CD4-positive, alpha-beta T cell (primary cell): ENCODE measurements around the gene DCLK1. TPM values are rescaled to one million over a fixed set of nuclear protein-coding genes. Genes with fewer than 3 reads are reported as not detected.

Experiments used
- ATAC-seq: fragments of 200-7000 bp; cut with Tn5 transposase; one replicate; pipeline ENCODE4 v1.10.0; 2022; ENCODE audit warnings: mild to moderate bottlenecking; ENCODE audit not compliant: poor library complexity
- CTCF ChIA-PET: fragments of 350-600 bp; sonication (Branson Sonifier 250); formaldehyde crosslinking; loops from one replicate; lab custom pipeline; 2021; ENCODE audit warnings: antibody characterized with exemption, inconsistent platforms; lab: Charles Lee
- POLR2A ChIA-PET: fragments of 350-600 bp; sonication (Branson Sonifier 250); formaldehyde crosslinking; loops from one replicate; lab custom pipeline; 2021; ENCODE audit warnings: antibody characterized with exemption, inconsistent platforms; lab: Charles Lee
- DNase-seq, 14 experiments: peaks; one replicate each; pipeline ENCODE4 v3.0.0-alpha.2; 2013 to 2020; ENCODE audit warnings: mixed read lengths in 2 of 14
- H3K27ac ChIP-seq, 2 donors: one replicate each; pipeline versions ENCODE4 v1.5.1 to v1.7.0; 2013; ENCODE audit warnings: low read length in 2 of 2, low read depth in 1 of 2, mild to moderate bottlenecking in 1 of 2
- H3K27me3 ChIP-seq, 2 experiments: 1 replicate in 1 of 2; 2 replicates in 1 of 2; pipeline versions ENCODE4 v1.6.1 to v1.7.0; 2013; ENCODE audit warnings: low read length in 2 of 2, control low read depth in 1 of 2, mild to moderate bottlenecking in 1 of 2, moderate library complexity in 1 of 2; ENCODE audit not compliant: insufficient read depth in 2 of 2, control insufficient read depth in 1 of 2
- H3K36me3 ChIP-seq: one replicate; pipeline ENCODE4 v1.6.1; 2013; ENCODE audit warnings: low read length, control low read depth; ENCODE audit not compliant: insufficient read depth
- H3K4me1 ChIP-seq: one replicate; pipeline ENCODE4 v1.6.1; 2013; ENCODE audit warnings: low read length, control low read depth; ENCODE audit not compliant: insufficient read depth
- H3K4me3 ChIP-seq: one replicate; pipeline ENCODE4 v1.5.1; 2013; ENCODE audit warnings: mild to moderate bottlenecking, low read length, moderate library complexity
- H3K9me3 ChIP-seq, 2 experiments: 1 replicate in 1 of 2; 2 replicates in 1 of 2; pipeline versions ENCODE4 v1.6.1 to v1.7.0; 2013; ENCODE audit warnings: low read length in 2 of 2, mild to moderate bottlenecking in 2 of 2, control low read depth in 1 of 2, moderate library complexity in 1 of 2; ENCODE audit not compliant: control insufficient read depth in 1 of 2, insufficient read depth in 1 of 2
- H3K27ac Mint-ChIP-seq: one replicate; pipeline ENCODE4 v1.8.0; 2020; ENCODE audit warnings: mixed read lengths
- H3K27me3 Mint-ChIP-seq: one replicate; pipeline ENCODE4 v1.8.0; 2021; ENCODE audit warnings: mixed read lengths
- H3K36me3 Mint-ChIP-seq: one replicate; pipeline ENCODE4 v1.8.0; 2021; ENCODE audit warnings: low read depth, mixed read lengths
- H3K4me1 Mint-ChIP-seq: one replicate; pipeline ENCODE4 v1.8.0; 2021; ENCODE audit warnings: low read depth, mixed read lengths
- H3K4me3 Mint-ChIP-seq: one replicate; pipeline ENCODE4 v1.8.0; 2020; ENCODE audit warnings: mild to moderate bottlenecking, mixed read lengths
- H3K9me3 Mint-ChIP-seq: one replicate; pipeline ENCODE4 v1.8.0; 2020; ENCODE audit warnings: mixed read lengths
- intact Hi-C, 2 experiments: fragments of 100-400 bp; cut with DNase I in 1 of 2; cut with micrococcal nuclease in 1 of 2; formaldehyde crosslinking; loops; one replicate each; pipeline versions ENCODE4 v1.15.1 to v1.9.0; 2023 to 2025; cut with DNase I, micrococcal nuclease
- total RNA-seq, 174 experiments: library from RNA in 2 of 174; stranded (reverse) in 2 of 174; gene quantifications; one replicate each; pipeline ENCODE4 v1.2.3 and lab custom pipeline; 2021 to 2026
- TF ChIP-seq, protein P1 (sequence below): fragments of 200-600 bp; IDR thresholded peaks from one replicate; pipeline ENCODE4 v1.8.0; 2022; ENCODE audit warnings: antibody characterized with exemption, mild to moderate bottlenecking

DCLK1 gene
- total RNA-seq, 2 experiments from 2014 or later = not detected

DNA sequence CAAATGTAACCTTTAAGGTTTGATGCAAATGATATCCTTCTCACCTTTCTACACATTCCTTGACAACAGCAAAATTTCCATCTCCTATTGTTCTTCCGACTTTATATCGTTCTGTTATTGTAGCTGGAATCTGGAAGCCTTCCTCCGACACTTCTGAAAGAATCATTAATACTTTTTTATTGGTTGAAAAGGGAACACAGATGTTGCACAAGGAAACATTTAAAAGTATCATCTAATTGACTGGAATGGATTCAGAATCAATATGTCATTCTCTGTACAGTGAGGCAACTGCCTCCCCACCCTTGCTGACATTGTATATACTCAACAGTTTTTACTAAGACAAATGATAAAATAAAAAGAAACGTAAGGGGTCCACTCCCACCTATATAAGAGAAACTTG, 295.2 kb downstream of the DCLK1 start:
- Histone ChIP-seq H3K9me3 (peaks cover 0 to 5% of the 10 kb centered on the region in 2 experiments), H3K27me3 (no peaks in the 10 kb centered on the region), H3K4me3 (no peak overlapping the region), H3K4me1 (no peaks in the 10 kb centered on the region), H3K36me3 (no peaks in the 10 kb centered on the region), H3K27ac (no peak overlapping the region)
- H3K27ac Mint-ChIP-seq = no peak overlapping the region
- H3K9me3 Mint-ChIP-seq = no peaks in the 10 kb centered on the region
- ChIA-PET POLR2A (no interaction called here), CTCF (no interaction called here)
- intact Hi-C loops = no loop called here
- no peaks in the 10 kb centered on the region for H3K36me3 Mint-ChIP-seq
- TF ChIP-seq, protein P1, sequence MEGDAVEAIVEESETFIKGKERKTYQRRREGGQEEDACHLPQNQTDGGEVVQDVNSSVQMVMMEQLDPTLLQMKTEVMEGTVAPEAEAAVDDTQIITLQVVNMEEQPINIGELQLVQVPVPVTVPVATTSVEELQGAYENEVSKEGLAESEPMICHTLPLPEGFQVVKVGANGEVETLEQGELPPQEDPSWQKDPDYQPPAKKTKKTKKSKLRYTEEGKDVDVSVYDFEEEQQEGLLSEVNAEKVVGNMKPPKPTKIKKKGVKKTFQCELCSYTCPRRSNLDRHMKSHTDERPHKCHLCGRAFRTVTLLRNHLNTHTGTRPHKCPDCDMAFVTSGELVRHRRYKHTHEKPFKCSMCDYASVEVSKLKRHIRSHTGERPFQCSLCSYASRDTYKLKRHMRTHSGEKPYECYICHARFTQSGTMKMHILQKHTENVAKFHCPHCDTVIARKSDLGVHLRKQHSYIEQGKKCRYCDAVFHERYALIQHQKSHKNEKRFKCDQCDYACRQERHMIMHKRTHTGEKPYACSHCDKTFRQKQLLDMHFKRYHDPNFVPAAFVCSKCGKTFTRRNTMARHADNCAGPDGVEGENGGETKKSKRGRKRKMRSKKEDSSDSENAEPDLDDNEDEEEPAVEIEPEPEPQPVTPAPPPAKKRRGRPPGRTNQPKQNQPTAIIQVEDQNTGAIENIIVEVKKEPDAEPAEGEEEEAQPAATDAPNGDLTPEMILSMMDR = no peak
- no peak for DNase-seq
- no peaks in the 10 kb centered on the region for H3K4me1 Mint-ChIP-seq
- no peak for ATAC-seq
- H3K4me3 Mint-ChIP-seq = no peak overlapping the region
- H3K27me3 Mint-ChIP-seq = no peaks in the 10 kb centered on the region

GRCh38 chr13:35833608-35834275, 297.4 kb downstream of the DCLK1 start:
- H3K4me1 ChIP-seq = no peaks in the 10 kb centered on the region
- no peaks in the 10 kb centered on the region for H3K9me3 Mint-ChIP-seq
- no peaks in the 10 kb centered on the region for H3K4me1 Mint-ChIP-seq
- H3K27me3 Mint-ChIP-seq = no peaks in the 10 kb centered on the region
- no peak overlapping the region for H3K4me3 Mint-ChIP-seq
- no peak overlapping the region for H3K4me3 ChIP-seq
- no peaks in the 10 kb centered on the region for H3K36me3 Mint-ChIP-seq
- no peak overlapping the region for H3K27ac Mint-ChIP-seq
- CTCF ChIA-PET = no interaction called here
- DNase-seq (no peak), ATAC-seq (no peak)
- H3K9me3 ChIP-seq = peaks cover 0 to 9% of the 10 kb centered on the region in 2 experiments
- no peaks in the 10 kb centered on the region for H3K27me3 ChIP-seq
- H3K27ac ChIP-seq = no peak overlapping the region
- TF ChIP-seq, protein P1 = no peak
- H3K36me3 ChIP-seq = no peaks in the 10 kb centered on the region
- intact Hi-C loops = no loop called here
- POLR2A ChIA-PET = no interaction called here

DNA sequence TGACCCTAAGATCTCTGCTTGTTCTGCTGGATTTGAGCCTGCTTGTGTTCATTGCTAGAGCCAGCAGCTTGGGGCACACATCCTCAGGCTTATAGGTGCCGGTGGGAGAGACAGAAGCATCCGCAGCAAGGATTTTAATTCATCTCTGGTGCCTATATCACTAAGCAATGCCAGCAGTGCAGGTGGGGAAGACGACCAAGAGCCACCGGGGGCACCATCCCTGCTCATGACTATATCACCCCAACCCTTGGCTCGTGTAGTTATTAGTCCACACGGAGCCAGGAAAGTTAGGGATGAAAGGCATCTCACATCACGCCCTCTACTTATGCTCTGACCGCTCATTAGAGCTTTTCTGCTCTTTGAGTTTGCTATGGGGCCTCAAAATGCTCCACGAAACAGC, 298.2 kb downstream of the DCLK1 start:
- Histone ChIP-seq H3K27ac (no peak overlapping the region), H3K9me3 (peaks cover 0 to 9% of the 10 kb centered on the region in 2 experiments), H3K4me1 (no peaks in the 10 kb centered on the region), H3K27me3 (no peaks in the 10 kb centered on the region), H3K36me3 (no peaks in the 10 kb centered on the region), H3K4me3 (no peak overlapping the region)
- Mint-ChIP-seq H3K27ac (no peak overlapping the region), H3K4me1 (no peaks in the 10 kb centered on the region), H3K36me3 (no peaks in the 10 kb centered on the region), H3K27me3 (no peaks in the 10 kb centered on the region), H3K9me3 (no peaks in the 10 kb centered on the region), H3K4me3 (no peak overlapping the region)
- intact Hi-C loops = no loop called here
- DNase-seq = no peak
- TF ChIP-seq, protein P1 = no peak
- ATAC-seq = no peak
- CTCF ChIA-PET = no interaction called here
- POLR2A ChIA-PET = no interaction called here
